WTC11 (cell line): ENCODE measurements around the gene GNAS-AS1.

Experiments used
- ATF1 ChIP-seq: sonication (generic); formaldehyde crosslinking; IDR thresholded peaks from 2 replicates; pipeline ENCODE4 v1.8.1; 2023; ENCODE audit warnings: mild to moderate bottlenecking, moderate library complexity, missing genetic modification reagents
- CTCF ChIP-seq: fragments of 200-600 bp; IDR thresholded peaks from 2 replicates; pipeline ENCODE4 v1.8.0; 2022; ENCODE audit warnings: antibody characterized with exemption
- ZNF219 ChIP-seq: sonication (generic); formaldehyde crosslinking; IDR thresholded peaks from 2 replicates; pipeline ENCODE4 v1.8.0; 2023; ENCODE audit warnings: missing genetic modification reagents, mild to moderate bottlenecking, borderline replicate concordance

- TF ChIP-seq CTCF (no peak), ATF1 (CRISPR knock-in tag) (no peak), ZNF219 (no peak)
Observed at GRCh38 chr20:58892932-58893224, 42.2 kb upstream of the GNAS-AS1 start.
